Left lung (tissue), 10 donors: Measurements from ENCODE around the gene WDR53. TPM values are rescaled to one million over a fixed set of nuclear protein-coding genes. Genes with fewer than 3 reads are reported as not detected.
"Not testable (repeated sequence)": the region's sequence is repeated elsewhere in the genome, so short reads cannot be mapped to it uniquely, and the experiment has no call there.

Experiments
- ATAC-seq: fragments of 200-7000 bp; cut with Tn5 transposase; one replicate; pipeline ENCODE4 v1.9.1; 2020; ENCODE audit warnings: moderate library complexity
- DNase-seq, 4 donors: peaks; one replicate each; pipeline ENCODE4 v3.0.0-alpha.2; 2013 to 2020
- H3K27ac ChIP-seq, 2 donors: fragments of 200-600 bp; sonication (generic) in 1 of 2; one replicate each; pipeline versions ENCODE4 v1.5.0 to v1.8.0; 2020 to 2021
- H3K27me3 ChIP-seq, 2 donors: fragments of 200-600 bp; sonication (generic) in 1 of 2; one replicate each; pipeline versions ENCODE4 v1.5.0 to v1.8.0; 2020 to 2021
- H3K36me3 ChIP-seq, 2 donors: fragments of 200-600 bp; sonication (generic) in 1 of 2; one replicate each; pipeline versions ENCODE4 v1.5.0 to v1.8.0; 2020 to 2021
- H3K4me1 ChIP-seq, 2 donors: fragments of 200-600 bp; one replicate each; pipeline ENCODE4 v1.8.0; 2021
- H3K4me3 ChIP-seq, 2 donors: fragments of 200-600 bp; sonication (generic) in 1 of 2; one replicate each; pipeline versions ENCODE4 v1.5.0 to v1.8.0; 2020 to 2021; ENCODE audit warnings: mild to moderate bottlenecking in 1 of 2
- H3K9me3 ChIP-seq, 2 donors: fragments of 200-600 bp; sonication (generic) in 1 of 2; one replicate each; pipeline versions ENCODE4 v1.5.0 to v1.8.0; 2020 to 2021
- intact Hi-C, 2 donors: fragments of 100-400 bp; cut with DNase I; formaldehyde crosslinking; loops; one replicate each; pipeline versions ENCODE4 v1.11.2 to v1.14.2; 2022
- polyA plus RNA-seq, 6 donors: library from polyadenylated mRNA; unstranded; fragments of 120-200 nt; gene quantifications; one replicate each; pipeline ENCODE4 v1.2.1, GENCODE V29; 2013; ENCODE audit not compliant: insufficient read length in 6 of 6
- total RNA-seq, 2 donors: library from RNA; stranded (reverse); fragmentation: NEBNext Ultra II Directional; extraction: Animal tissue kit (Norgen Biotek cat#: 25700); gene quantifications; one replicate each; pipeline ENCODE4 v1.2.1, GENCODE V29; 2021
- TF ChIP-seq, protein P1 (sequence below), 2 donors: fragments of 200-600 bp; sonication (generic) in 1 of 2; IDR thresholded peaks; one replicate each; pipeline versions ENCODE4 v1.5.0 to v1.8.0; 2021; ENCODE audit warnings: antibody characterized with exemption in 2 of 2
- donor health status: DM: no; HTN: yes; CAD: no.
- donor health status: DM: no; HTN: no; CAD: no.

WDR53 gene
- total and polyA plus RNA-seq, 8 donors = 10.2 to 21.8 (median 16.1) TPM

DNA sequence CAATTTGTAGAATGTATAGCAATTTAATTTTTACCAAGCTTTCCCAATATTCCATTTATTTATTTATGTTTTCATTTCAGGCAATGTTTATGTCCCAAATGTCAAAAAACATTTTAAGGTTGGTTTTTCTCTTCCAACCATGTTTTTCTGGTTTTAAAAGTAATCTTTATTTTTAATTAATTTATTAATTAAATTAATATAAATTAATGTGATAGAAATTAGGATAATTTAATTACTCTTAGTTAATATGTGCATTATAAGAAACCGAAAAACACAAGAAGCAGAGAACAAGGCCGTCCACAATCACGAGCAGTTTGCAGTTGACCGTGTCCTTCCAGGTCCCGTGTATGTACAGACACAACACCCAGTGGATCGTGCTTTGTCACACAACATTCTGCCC is 34.3 kb upstream of the WDR53 start:
- intact Hi-C loops = loop anchor here in 1 of 2 donors (10.0 kb wide), 1 partner anchor 82 kb away; no protein-coding TSS in a partner anchor
- H3K27ac ChIP-seq = no peak overlapping the region

DNA sequence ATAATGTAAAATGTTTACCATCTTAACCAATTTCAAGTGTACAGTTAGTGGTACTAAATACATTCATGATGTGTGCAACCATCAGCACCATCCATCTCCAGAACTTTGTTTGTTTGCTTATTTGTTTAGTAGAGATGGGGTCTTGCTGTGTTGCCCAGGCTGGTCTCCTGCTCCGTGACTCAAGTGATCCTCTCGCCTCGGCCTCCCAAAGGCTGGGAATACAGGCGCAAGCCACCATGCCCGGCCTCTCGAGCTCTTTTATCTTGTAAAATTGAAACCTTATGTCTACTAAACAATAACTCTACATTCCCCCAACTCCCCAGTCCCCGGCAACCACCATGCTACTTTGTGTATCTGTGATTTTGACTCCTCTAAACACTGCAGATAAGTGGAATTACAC is 32.0 kb upstream of the WDR53 start:
- Histone ChIP-seq H3K9me3 (no peaks in the 10 kb centered on the region), H3K27me3 (peaks cover 0 to 19% of the 10 kb centered on the region in 2 donors), H3K36me3 (no peaks in the 10 kb centered on the region), H3K27ac (no peak overlapping the region), H3K4me1 (peaks cover 0 to 4% of the 10 kb centered on the region in 2 donors), H3K4me3 (no peak overlapping the region)
- DNase-seq (no peak), ATAC-seq (no peak)
- TF ChIP-seq, protein P1, sequence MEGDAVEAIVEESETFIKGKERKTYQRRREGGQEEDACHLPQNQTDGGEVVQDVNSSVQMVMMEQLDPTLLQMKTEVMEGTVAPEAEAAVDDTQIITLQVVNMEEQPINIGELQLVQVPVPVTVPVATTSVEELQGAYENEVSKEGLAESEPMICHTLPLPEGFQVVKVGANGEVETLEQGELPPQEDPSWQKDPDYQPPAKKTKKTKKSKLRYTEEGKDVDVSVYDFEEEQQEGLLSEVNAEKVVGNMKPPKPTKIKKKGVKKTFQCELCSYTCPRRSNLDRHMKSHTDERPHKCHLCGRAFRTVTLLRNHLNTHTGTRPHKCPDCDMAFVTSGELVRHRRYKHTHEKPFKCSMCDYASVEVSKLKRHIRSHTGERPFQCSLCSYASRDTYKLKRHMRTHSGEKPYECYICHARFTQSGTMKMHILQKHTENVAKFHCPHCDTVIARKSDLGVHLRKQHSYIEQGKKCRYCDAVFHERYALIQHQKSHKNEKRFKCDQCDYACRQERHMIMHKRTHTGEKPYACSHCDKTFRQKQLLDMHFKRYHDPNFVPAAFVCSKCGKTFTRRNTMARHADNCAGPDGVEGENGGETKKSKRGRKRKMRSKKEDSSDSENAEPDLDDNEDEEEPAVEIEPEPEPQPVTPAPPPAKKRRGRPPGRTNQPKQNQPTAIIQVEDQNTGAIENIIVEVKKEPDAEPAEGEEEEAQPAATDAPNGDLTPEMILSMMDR (IDR thresholded peaks at IDR 0.05) = no peak
- intact Hi-C loops = loop anchor here in 1 of 2 donors (10.0 kb wide), 1 partner anchor 84 kb away; no protein-coding TSS in a partner anchor

More for the DNA sequence above, 34.3 kb upstream of the WDR53 start:
- TF ChIP-seq, protein P1 (IDR thresholded peaks at IDR 0.05) = no peak
- Histone ChIP-seq H3K36me3 (no peaks in the 10 kb centered on the region), H3K27me3 (peaks cover 0 to 11% of the 10 kb centered on the region in 2 donors), H3K4me1 (peaks cover 0 to 3% of the 10 kb centered on the region in 2 donors), H3K9me3 (no peaks in the 10 kb centered on the region), H3K4me3 (no peak overlapping the region)
- DNase-seq (no peak), ATAC-seq (no peak)

DNA sequence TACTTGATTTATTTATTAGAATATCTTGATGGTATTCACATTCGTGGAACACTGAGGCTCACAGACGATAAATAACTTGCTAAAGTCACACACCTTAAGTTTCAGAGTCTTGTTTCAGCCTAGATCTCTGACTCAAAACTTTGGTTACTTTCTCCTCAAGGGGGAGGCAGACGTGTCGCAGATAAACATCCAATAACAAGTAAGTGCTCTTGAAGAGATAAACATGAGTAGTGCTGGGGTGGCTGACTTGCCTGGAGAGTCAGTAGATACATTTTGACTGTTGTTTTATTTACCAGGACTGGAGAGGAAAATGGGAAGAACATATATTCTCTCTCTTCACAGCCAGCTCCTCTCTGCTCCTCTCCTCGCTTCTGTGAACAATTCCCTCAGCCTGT is 31.4 kb upstream of the WDR53 start:
- TF ChIP-seq, protein P1 (IDR thresholded peaks at IDR 0.05) = no peak
- no peaks in the 10 kb centered on the region for H3K36me3 ChIP-seq
- H3K4me1 ChIP-seq = peaks cover 0 to 4% of the 10 kb centered on the region in 2 donors
- ATAC-seq = no peak
- intact Hi-C loops = loop anchor here in 1 of 2 donors (10.0 kb wide), 1 partner anchor 85 kb away; no protein-coding TSS in a partner anchor
- H3K4me3 ChIP-seq = no peak overlapping the region
- H3K9me3 ChIP-seq = no peaks in the 10 kb centered on the region
- peaks cover 0 to 17% of the 10 kb centered on the region in 2 donors for H3K27me3 ChIP-seq
- no peak overlapping the region for H3K27ac ChIP-seq
- no peak for DNase-seq

DNA sequence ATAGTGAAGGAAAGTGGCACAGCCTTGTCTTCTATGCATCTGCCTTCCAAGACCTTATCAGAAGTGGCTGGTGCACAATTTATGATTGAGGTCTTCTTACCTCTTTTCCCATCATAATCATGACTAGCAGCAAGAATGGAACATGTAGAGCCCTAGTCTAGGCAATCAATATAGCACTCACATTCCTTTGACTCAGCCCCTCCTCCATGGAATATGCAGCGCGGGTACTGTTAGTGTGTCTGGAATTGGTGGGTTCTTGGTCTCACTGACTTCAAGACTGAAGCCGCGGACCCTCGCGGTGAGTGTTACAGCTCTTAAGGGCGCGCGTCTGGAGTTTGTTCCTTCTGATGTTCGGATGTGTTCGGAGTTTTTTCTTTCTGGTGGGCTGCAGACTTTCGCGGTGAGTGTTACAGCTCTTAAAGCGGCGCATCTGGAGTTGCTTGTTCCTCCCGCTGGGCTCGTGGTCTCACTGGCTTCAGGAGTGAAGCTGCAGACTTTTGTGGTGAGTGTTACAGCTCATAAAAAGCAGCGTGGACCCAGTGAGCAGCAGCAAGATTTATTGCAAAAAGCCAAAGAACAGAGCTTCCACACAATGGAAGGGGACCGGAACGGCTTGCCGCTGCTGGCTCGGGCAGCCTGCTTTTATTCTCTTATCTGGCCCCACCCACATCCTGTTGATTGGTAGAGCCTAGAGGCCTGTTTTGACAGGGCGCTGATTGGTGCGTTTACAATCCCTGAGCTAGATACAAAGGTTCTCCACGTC is 29.8 kb upstream of the WDR53 start:
- H3K36me3 ChIP-seq, intact Hi-C loops: not testable (repeated sequence)

DNA sequence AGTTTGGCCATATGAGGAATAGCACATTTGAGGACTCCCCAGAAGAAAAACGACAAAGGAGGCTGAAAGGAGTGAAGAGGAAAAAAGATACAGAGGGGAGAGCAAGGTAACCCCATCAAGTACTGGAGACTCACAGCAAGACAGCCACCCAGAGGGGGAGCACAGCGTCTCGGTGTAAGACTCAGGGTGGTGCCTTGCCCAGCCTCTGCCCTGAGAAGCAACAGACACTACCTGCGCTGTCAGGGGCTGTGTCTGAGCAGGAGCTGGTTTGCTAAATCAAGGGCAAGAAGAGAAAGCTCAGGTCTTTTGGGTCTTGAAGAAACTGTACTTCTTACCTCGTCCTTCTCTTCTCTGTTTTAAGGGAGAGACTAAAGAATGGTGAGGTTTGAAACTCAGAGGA is 28.0 kb upstream of the WDR53 start:
- Histone ChIP-seq H3K27ac (no peak overlapping the region), H3K4me3 (no peak overlapping the region), H3K27me3 (peaks cover 0 to 8% of the 10 kb centered on the region in 2 donors), H3K36me3 (no peaks in the 10 kb centered on the region), H3K4me1 (peaks cover 0 to 4% of the 10 kb centered on the region in 2 donors), H3K9me3 (no peaks in the 10 kb centered on the region)
- no peak for ATAC-seq
- intact Hi-C loops = no loop called here
- no peak for DNase-seq
- TF ChIP-seq, protein P1 (IDR thresholded peaks at IDR 0.05) = no peak

More for the DNA sequence above, 29.8 kb upstream of the WDR53 start:
- not testable (repeated sequence) for DNase-seq, ATAC-seq, H3K27me3 ChIP-seq, H3K9me3 ChIP-seq, H3K27ac ChIP-seq, H3K4me1 ChIP-seq
- H3K4me3 ChIP-seq = peak overlapping the region in 1 of 2 donors; percentile 18
